GM19372 (cell line): ENCODE data around the gene TDP2.
A peak's percentile ranks its signal among the peaks of the same experiment; 100 is the strongest.
"Not testable (repeated sequence)": the region's sequence is repeated elsewhere in the genome, so short reads cannot be mapped to it uniquely, and the experiment has no call there.

ENCODE experiments used
- ATAC-seq: cut with Tn5 transposase; IDR thresholded peaks from one replicate; pipeline ENCODE4 v1.9.1; 2021; ENCODE audit warnings: mild to moderate bottlenecking, low read depth, moderate library complexity; ENCODE audit not compliant: unreplicated experiment

TDP2 gene

DNA sequence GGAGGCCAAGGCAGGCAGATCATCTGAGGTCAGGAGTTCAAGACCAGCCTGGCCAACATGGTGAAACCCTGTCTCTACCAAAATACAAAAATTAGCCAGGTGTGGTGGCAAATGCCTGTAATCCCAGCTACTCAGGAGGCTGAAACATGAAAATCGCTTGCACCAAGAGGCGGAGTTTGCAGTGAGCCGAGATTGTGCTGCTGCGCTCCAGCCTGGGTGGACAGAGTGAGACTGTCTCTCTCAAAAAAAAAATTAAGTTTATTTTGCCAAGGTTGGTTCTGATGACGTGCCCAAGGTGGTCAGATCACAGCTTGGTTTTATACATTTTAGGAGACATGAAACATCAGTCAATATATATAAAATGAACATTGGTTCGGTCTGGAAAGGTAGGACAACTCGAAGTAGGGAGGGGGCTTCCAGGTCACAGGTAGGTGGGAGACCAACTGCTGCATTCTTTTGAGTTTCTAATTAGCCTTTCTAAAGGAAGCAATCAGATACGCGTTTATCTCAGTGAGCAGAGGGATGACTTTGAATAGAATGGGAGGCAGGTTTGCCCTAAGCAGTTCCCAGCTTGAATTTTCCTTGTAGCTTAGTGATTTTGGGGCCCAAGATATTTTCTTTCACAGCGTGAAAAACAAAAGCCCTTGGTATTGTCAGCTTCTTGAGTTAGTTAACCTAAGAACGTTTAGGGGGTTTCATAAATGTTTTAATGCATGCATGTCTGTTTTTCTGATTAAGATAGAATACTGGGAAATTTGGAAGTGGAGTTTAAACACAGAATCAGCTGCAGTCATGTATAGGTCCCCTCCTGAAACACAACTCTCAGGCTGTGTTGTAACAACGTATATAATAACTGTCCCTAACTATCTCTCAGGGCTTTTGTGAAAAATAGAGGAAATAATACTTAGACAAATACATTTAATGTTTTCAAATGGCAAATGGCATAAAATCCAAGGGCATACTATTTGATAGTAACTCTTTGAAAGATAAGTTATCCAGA is 16.9 kb upstream of the TDP2 start:
- ATAC-seq: no peak

GRCh38 chr6:24680582-24680981 is 13.9 kb upstream of the TDP2 start:
- no peak for ATAC-seq

DNA sequence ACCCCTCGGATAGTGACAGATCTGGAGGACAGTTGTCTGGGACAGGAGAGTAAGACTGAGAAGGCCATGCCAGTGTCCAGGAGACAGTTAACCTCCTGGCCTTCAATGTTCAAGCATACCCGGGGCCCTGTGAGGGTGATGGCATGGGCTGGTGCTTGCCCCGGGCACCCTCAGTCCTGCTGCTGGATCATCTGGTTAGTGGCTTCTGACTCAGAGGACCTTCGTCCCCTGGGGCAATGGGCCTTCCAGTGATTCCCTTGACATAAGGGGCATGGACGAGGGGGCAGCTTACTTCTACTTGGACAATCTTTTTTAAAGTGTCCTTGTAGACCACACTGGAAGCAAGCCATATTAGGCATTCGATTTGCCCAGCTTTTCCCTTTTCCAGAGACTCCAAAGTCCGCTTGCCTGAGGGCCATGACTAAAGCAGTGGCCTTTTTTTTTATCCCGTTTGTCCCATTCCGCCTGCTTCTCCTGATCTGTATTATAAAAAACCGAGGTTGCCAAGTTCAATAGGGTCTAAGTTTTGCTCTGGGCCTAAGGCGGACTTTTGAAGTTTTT is 12.2 kb upstream of the TDP2 start:
- not testable (repeated sequence) for ATAC-seq

- ATAC-seq: no peak
These were observed 6.9 kb upstream of the TDP2 start for GRCh38 chr6:24673625-24674024.

DNA sequence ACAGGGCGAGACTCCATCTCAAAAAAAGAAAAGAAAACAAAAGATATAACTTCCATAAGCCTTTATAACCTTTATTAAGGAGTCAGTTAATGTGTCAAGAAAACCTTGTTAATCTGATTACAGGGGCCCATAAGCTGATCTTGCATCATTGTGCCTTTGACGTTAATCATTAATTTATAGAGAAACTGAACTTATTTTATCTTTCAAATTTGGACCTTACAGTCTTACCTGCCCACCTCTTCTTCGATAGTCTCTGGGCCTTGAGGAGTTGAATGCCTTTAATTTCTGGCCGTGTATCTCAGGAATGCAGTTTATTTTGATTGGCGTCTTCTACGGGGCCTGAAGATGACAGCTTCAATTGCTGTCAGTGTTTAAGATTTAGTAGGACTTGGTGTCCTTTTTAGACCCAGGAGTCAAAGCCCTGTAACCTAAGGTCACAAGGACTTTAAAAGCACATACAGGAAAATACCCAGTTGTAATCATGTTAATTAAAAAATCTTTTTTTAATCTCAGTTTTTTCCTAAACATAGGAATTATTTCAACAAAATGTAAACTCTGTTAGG is 6.0 kb upstream of the TDP2 start:
- no peak for ATAC-seq

DNA sequence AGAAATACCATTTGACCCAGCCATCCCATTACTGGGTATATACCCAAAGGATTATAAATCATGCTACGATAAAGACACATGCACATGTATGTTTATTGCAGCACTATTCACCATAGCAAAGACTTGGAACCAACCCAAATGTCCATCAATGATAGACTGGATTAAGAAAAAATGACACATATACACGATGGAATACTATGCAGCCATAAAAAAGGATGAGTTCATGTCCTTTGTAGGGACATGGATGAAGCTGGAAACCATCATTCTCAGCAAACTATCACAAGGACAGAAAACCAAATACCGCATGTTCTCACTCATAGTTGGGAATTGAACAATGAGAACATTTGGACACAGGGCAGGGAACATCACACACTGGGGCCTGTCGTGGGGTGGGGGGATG is 4.4 kb upstream of the TDP2 start:
- ATAC-seq: not testable (repeated sequence)

DNA sequence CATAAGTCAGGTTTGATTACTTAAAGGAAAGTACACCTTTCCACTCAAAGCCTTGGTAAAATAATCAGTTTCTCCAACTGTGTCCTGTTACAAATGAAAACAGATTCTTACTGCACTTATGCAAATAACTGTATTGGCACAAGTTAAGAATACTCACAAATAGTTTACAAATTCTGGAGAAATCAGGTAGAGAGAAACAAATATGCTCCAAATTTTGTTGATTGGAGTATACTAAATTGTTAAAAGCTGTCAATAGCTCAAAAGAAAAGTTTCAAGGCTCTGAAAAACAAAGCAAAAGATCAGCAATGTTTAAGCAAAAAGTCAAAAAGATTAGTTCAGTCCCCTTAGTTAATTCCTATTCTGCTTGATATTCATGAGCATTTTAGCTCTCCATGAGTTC is 3.8 kb upstream of the TDP2 start:
- not testable (repeated sequence) for ATAC-seq

GRCh38 chr6:24668997-24669361 is 2.3 kb upstream of the TDP2 start:
- ATAC-seq: no peak

DNA sequence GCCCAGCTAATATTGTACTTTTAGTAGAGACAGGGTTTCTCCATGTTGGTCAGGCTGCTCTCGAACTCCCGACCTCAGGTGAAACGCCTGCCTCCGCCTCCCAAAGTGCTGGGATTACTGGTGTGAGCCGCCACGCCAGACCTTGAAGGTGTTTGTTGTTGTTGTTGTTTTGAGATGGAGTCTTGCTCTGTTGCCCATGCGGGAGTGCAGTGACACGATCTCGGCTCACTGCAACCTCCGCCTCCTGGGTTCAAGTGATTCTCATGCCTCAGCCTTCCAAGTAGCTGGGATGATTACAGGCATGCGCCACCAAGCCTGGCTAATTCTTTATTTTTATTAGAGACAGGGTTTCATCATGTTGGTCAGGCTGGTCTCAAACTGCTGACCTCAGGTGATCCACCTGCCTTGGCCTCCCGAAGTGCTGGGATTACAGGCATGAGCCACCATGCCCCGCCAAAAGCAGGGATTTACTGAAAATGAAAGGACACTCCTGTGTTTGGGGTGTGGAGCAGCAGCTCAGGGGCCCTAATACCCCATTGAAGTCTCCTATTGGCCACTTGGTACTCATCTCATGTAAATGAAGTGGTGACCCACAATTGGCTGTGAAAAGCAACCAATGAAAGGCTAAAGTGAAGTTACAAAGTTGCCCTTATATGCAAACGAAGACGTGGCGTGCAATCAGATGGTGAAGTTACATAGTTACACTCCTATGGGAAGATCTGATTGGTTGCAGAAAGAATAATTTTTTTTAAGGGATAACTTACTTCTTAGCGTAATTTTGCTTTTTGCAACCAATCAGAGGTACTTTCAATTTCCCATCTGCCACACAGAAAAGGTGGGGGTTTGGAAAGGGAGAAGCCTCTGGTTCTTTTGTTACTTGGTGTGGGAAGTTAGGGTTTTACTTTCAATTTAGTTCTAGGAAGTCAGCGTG is 1.6 kb upstream of the TDP2 start:
- ATAC-seq: not testable (repeated sequence)

DNA sequence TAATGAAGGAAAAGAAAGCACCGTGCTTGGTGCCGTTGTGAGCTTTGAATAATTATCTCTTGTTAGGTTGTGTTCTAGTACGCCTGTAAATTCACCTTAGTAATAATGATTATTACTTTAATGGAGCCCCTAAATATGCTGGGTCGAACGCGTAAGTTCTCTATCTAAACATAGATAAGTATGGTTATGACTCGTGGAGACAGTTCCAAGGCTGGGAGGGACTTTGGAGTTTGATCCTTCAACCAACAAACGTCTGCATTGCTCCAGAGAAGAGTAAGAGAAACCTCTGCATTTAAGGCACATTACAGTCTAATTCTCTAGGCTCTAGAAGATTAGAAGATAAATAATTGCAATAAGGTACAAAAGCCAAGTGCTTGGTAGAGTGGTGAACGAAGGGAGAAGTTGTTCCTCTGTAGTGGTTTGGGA is 692 bp upstream of the TDP2 start:
- ATAC-seq: no peak

DNA sequence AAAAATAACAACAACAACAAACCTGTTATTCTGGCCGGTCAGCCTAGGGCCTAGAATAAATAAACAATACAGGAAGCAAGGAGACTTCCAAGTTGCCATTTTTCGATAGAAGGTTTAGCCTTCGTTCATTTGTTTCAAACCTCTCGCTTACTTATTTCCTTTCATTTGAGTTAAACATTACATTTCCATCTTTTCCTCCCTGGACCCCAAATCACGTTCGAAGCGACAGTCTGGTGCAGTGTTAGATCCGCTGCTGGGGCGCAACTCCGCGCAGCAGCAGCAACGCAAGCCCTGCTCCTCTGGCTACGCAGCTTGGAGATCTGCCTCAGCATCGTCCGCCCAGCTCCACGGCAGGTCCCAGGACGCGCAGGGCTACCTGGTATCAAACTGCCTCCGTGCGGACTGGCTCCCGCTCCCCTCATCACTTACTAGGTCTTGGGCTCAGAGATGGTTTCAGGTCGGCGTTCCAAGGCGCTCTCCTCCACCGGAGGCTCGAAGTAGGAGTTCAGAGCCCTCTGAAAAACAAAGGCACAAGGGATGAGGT is 530 bp downstream of the TDP2 start:
- ATAC-seq: peak; percentile 24

DNA sequence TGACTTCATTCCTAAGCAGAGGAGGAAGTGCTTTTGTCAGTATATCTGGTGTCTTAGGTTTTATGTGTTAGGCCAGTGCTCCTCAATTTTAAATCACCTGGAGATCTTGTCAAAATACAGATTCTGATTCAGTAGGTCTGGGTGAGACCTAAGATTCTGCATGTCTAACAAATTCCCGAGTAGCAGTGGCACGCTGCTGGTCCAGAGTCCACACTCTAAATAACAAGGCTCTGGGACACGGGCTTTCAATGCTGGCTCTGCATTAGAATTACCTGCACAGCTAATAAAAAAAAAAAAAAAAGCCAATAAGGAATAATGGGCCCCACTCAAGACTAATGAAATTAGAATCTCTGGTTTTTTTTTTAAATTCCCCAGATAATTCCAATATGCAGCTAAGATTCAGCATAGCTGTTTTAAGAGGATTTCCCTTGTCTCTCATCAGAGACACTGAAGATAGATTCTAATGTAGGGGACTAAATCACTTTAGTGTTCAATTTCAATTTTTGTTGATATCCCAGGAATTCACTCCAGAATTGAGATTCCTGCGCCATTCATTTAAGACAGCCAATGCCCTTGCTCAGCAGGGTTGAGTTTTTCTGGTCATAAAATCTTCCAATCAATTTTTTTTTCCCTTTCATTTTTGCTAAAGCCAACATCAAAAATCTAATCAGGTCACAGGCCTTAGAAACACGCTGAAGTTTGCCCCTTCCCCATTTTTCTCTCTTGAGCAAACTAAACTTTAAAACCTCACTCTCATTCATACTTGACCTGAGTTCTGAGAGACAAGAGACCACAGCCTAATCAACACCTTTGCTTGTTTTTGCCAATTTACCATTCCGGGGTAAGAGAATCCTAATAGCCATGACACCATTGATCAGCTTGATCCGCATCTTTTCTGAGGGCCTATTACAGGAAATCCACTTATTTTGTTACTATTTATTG is 2.4 kb downstream of the TDP2 start:
- ATAC-seq: no peak

- ATAC-seq: no peak
These were observed 3.5 kb downstream of the TDP2 start for GRCh38 chr6:24663189-24663588.

DNA sequence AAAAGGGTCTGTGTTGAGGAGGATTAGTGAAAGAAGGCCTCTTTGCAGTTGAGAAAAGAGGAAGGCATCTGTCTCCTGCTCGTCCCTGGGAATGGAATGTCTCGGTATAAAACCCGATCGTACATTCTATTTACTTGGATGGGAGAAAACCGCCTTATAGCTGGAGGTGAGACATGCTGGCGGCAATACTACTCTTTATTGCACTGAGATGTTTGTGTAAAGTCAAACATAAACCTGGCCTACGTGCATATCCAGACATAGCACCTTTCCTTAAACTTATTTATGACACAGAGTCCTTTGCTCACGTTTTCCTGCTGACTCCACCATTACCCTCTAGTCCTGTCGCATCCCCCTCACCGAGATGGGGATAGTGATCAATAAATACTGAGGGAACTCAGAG is 4.5 kb downstream of the TDP2 start:
- ATAC-seq: no peak

DNA sequence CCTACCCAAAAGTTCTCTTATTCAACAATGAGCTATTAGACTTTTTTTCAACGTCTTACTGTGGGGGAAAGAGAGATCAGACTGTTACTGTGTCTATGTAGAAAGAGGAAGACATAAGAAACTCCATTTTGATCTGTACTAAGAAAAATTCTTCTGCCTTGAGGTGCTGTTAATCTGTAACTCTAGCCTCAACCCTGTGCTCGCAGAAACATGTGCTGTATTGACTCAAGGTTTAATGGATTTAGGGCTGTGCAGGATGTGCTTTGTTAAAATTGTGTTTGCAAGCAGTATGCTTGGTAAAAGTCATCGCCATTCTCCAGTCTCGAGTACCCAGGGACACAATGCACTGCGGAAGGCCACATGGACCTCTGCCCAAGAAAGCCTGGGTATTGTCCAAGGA is 4.9 kb downstream of the TDP2 start:
- not testable (repeated sequence) for ATAC-seq

GRCh38 chr6:24660105-24660504 is 6.6 kb downstream of the TDP2 start:
- ATAC-seq: no peak

DNA sequence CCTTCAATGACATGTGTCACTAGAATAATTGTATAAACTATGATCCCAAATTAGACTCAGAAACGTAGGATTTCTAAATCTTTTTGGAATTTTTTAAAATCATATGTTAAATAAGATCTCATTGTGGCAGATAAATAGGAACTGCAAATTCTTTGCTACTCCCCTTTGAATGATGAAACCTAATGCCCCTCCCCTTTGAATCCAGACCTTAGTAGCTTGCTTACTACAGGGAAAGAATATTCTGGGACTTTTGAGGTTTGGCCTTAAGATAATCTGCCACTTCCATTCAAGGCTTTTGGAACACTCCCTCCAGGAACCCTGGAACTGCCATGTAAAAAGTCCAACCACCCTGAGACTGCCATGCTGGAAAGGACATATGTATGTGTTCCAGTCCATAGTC is 7.1 kb downstream of the TDP2 start:
- ATAC-seq: no peak

DNA sequence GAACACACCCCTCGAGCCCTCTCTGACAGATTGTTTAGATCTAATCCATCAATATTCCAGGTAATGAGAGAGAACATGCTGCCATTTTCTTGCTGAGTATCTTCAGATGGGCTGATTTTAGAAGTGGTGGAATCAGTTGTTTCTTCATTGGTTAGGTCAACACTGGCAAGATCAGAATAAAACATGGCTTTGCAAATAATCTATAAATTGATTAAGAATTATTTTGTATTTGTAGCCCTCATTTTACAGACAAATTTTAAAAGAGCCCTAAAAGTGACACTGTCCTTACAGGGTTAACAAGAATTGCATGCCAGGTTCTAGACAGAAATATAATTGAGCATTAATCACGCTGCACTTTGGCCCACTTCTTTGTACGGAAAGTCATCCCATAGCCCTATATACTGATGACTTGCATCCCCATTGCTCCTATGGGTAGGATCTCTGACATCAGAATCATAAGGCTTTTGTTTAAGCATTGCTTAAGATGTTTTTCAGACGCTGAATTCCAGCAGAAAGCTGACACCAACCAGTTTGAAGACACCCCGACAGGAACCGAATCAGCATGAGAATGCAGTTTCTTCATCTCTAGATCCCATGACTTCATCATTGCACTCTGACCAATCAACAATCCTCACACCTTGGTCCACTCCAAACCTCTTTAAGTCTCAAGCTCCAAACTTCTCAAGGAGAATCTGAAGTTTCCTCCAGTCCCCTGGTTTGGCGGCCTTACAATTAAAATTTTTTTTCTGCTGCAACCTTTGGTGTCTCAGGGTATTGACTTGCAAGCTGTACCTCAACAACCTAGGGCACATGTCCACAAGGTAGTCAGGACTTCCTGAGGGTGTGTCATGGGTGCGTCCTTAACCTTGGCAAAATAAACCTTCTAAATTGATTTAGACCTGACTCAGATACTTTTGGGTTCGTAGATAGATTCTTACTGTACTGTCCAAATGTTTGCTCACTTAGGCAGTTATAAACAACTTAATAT is 7.8 kb downstream of the TDP2 start:
- no peak for ATAC-seq
